Neural progenitor cell (in vitro differentiated cells): ENCODE data around the gene ZNF552.

Source experiments
- CTCF ChIP-seq: fragments of 200-600 bp; sonication (generic); IDR thresholded peaks from 2 replicates; pipeline ENCODE4 v1.5.1; 2017; ENCODE audit warnings: antibody characterized with exemption, mild to moderate bottlenecking
- EZH2 ChIP-seq: fragments of 200-600 bp; sonication (generic); IDR thresholded peaks from 2 replicates; pipeline ENCODE4 v1.6.1; 2017; ENCODE audit warnings: antibody characterized with exemption, mild to moderate bottlenecking, moderate library complexity

DNA sequence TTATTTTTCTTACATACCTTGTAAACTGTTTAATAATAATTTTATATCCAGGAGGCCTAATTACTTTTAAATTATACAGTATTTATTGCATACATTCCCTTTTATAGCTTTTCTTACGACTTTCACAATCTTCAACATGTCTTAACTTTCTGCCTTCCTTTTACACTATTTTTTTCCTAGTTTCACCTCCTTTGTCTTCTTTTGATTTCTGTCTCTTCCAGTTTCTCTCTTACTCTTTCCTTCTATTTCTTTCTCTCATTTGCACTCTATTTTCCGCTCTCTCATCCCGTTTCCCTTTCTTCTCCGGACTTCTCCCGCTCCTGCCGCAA, 11.5 kb downstream of the ZNF552 start:
- no peak for TF ChIP-seq EZH2
- TF ChIP-seq CTCF = no peak
